Measurements from ENCODE around the gene CDC25C. TPM values are rescaled to one million over a fixed set of nuclear protein-coding genes. Genes with fewer than 3 reads are reported as not detected.

CDC25C gene
- 3.8 TPM for total RNA-seq (ENCODE audit: unreplicated experiment)
- long read RNA-seq, partial matches to known transcripts = 1 of 4 reads
- long read RNA-seq, other reads (novel, unspliced or antisense) = 1 of 4 reads

DNA sequence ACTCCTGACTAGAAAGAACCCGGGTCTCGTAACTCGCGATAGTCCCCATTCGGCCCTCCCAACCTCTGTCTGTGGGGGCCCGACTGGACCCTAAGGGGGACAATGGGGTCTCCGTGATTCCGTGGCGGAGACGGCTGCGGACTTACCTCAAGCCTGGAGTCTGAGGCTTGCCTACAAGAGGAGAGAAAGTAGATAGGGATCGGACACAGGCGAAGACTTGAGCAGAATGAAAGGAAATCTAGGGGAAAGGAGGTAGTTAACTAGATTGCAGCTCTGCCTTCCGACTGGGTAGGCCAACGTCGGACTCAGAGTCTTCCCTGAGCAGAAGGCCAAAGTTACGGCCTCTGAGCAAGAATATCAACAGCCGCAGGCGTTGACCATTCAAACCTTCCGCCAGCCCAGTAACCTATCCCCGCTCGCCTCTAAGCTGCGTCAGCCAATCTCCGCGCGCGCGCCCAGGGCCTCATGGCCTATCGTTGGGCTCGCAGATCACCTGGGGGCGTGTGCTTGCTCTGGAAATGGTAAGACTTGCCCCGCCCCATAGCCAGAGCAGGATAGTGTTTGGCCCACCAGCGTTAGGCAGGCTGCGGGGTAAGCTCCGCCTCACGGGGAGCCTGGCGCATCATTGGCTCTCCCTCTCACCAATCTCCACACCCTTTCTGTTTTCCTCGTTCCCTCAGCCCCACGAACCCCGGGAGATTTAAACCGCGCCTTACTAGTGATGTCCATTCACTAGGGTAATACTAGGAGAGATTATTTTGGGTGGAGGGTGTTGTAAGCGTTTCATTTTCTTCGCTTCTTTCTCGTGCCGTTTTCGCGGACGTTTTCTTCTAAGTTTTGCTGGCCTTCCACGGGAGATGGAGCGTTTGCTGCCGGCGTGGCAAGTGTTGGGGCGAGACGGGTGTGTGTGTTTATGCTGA lies at the start of gene CDC25C:
Gene CDC25C, minus strand, starts transcription at position 356 of the 920 bp plus-strand sequence. CDS start 624 bp downstream, outside the sequence.
- Mint-ChIP-seq H3K4me1 (ENCODE audit: unreplicated experiment) (peaks cover 16% of the 10 kb centered on the region), H3K9me3 (ENCODE audit: unreplicated experiment) (no peaks in the 10 kb centered on the region), H3K36me3 (ENCODE audit: low read depth, unreplicated experiment) (no peaks in the 10 kb centered on the region), H3K27me3 (ENCODE audit: unreplicated experiment) (peaks cover 2% of the 10 kb centered on the region), H3K4me3 (ENCODE audit: unreplicated experiment) (peak within 1 kb of the TSS; percentile 90), H3K27ac (ENCODE audit: unreplicated experiment) (peak within 1 kb of the TSS; percentile 48)
- no peak for TF ChIP-seq CTCF (IDR thresholded peaks at IDR 0.05; ENCODE audit: unreplicated experiment)
- peak; percentile 95 for DNase-seq (ENCODE audit: low spot score)

GRCh38 chr5:138372653-138373052 lies 41.0 kb upstream of the CDC25C start:
- Mint-ChIP-seq H3K4me1 (ENCODE audit: unreplicated experiment) (peaks cover 17% of the 10 kb centered on the region), H3K27ac (ENCODE audit: unreplicated experiment) (peak overlapping the region; percentile 5), H3K4me3 (ENCODE audit: unreplicated experiment) (no peak overlapping the region)

GRCh38 chr5:138372225-138372624 lies 40.6 kb upstream of the CDC25C start:
- DNase-seq (ENCODE audit: low spot score) = no peak
- Mint-ChIP-seq H3K4me3 (ENCODE audit: unreplicated experiment) (no peak overlapping the region), H3K4me1 (ENCODE audit: unreplicated experiment) (peaks cover 17% of the 10 kb centered on the region), H3K27ac (ENCODE audit: unreplicated experiment) (no peak overlapping the region), H3K27me3 (ENCODE audit: unreplicated experiment) (no peaks in the 10 kb centered on the region), H3K9me3 (ENCODE audit: unreplicated experiment) (no peaks in the 10 kb centered on the region), H3K36me3 (ENCODE audit: low read depth, unreplicated experiment) (no peaks in the 10 kb centered on the region)
- TF ChIP-seq CTCF (IDR thresholded peaks at IDR 0.05; ENCODE audit: unreplicated experiment) = no peak

More at GRCh38 chr5:138372653-138373052, 41.0 kb upstream of the CDC25C start:
- H3K36me3 Mint-ChIP-seq (ENCODE audit: low read depth, unreplicated experiment) = peaks cover 4% of the 10 kb centered on the region
- no peak for DNase-seq (ENCODE audit: low spot score)
- no peaks in the 10 kb centered on the region for H3K27me3 Mint-ChIP-seq (ENCODE audit: unreplicated experiment)
- no peak for TF ChIP-seq CTCF (IDR thresholded peaks at IDR 0.05; ENCODE audit: unreplicated experiment)
- no peaks in the 10 kb centered on the region for H3K9me3 Mint-ChIP-seq (ENCODE audit: unreplicated experiment)

DNA sequence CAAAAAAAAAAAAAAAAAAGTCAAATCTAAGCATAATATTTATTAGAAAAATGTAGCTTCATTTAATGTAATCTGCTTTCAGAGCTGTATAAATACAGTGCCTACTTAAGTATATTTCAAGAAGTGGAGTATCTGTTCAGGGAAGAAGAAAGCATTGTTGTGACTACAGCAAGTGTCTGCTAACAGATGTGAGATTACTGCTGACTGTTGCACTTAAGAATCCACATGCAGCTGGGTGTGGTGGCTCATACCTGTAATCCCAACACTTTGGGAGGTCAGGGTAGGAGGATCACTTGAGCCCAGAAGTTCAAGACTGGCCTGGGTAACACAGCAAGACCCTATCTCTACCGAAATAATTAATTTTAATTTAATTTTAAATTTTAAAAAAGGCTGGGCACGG lies 39.9 kb upstream of the CDC25C start:
- H3K36me3 Mint-ChIP-seq (ENCODE audit: low read depth, unreplicated experiment) = no peaks in the 10 kb centered on the region
- no peak overlapping the region for H3K4me3 Mint-ChIP-seq (ENCODE audit: unreplicated experiment)
- DNase-seq (ENCODE audit: low spot score) = no peak
- H3K4me1 Mint-ChIP-seq (ENCODE audit: unreplicated experiment) = peaks cover 19% of the 10 kb centered on the region
- no peak for TF ChIP-seq CTCF (IDR thresholded peaks at IDR 0.05; ENCODE audit: unreplicated experiment)
- H3K27me3 Mint-ChIP-seq (ENCODE audit: unreplicated experiment) = no peaks in the 10 kb centered on the region
- no peak overlapping the region for H3K27ac Mint-ChIP-seq (ENCODE audit: unreplicated experiment)
- H3K9me3 Mint-ChIP-seq (ENCODE audit: unreplicated experiment) = no peaks in the 10 kb centered on the region

GRCh38 chr5:138370537-138370936 lies 38.9 kb upstream of the CDC25C start:
- Mint-ChIP-seq H3K27ac (ENCODE audit: unreplicated experiment) (no peak overlapping the region), H3K4me1 (ENCODE audit: unreplicated experiment) (peaks cover 21% of the 10 kb centered on the region)
- no peak for TF ChIP-seq CTCF (IDR thresholded peaks at IDR 0.05; ENCODE audit: unreplicated experiment)

More at GRCh38 chr5:138370537-138370936, 38.9 kb upstream of the CDC25C start:
- Mint-ChIP-seq H3K4me3 (ENCODE audit: unreplicated experiment) (no peak overlapping the region), H3K9me3 (ENCODE audit: unreplicated experiment) (no peaks in the 10 kb centered on the region), H3K27me3 (ENCODE audit: unreplicated experiment) (no peaks in the 10 kb centered on the region), H3K36me3 (ENCODE audit: low read depth, unreplicated experiment) (no peaks in the 10 kb centered on the region)
- DNase-seq (ENCODE audit: low spot score) = no peak

Data from endothelial cell (in vitro differentiated cells).